ENCODE measurements around the gene CDH18. TPM values are rescaled to one million over a fixed set of nuclear protein-coding genes. Genes with fewer than 3 reads are reported as not detected.

The CDH18 gene
- total and polyA plus RNA-seq, 2 donors (not counting 3 experiments of a cell fraction or from before 2014, with no cell fraction given) = 0.06 TPM; not detected in 1

- H3K9me1 ChIP-seq (replicated peaks; ENCODE audit: control insufficient read depth, extremely low read depth, insufficient read depth, low read length) = no peaks in the 10 kb centered on the region
- no peak for FAIRE-seq
- H3K27me3 ChIP-seq (ENCODE audit: control insufficient read depth in 2 of 2, insufficient read depth in 2 of 2, low read length in 2 of 2) = no peaks in the 10 kb centered on the region
- H3K4me2 ChIP-seq (ENCODE audit: insufficient read depth, low read length) = no peak overlapping the region
- no peaks in the 10 kb centered on the region for H3K79me2 ChIP-seq (ENCODE audit: control insufficient read depth, insufficient read depth, low read length)
- dilution Hi-C loops (cut with MboI; ENCODE audit: extremely low pct_ligation_motif_present, low sequenced_read_pairs) = no loop called here
- no TSS peak for BruUV-seq (replicated peaks)
- TF ChIP-seq MAX (IDR thresholded peaks at IDR 0.05; ENCODE audit: insufficient read depth, insufficient read length) (no peak), MYC (IDR thresholded peaks at IDR 0.05; ENCODE audit: low read depth, low read length) (no peak), EZH2 (IDR thresholded peaks at IDR 0.05; ENCODE audit: borderline replicate concordance, low read depth, low read length, severe bottlenecking) (no peak), GATA2 (IDR thresholded peaks at IDR 0.05; ENCODE audit: insufficient read depth, insufficient read length, low read depth, low read length) (no peak), CTCF (IDR thresholded peaks at IDR 0.05; ENCODE audit: extremely low read depth in 1 of 2, insufficient read depth in 1 of 2, low read depth in 1 of 2, low read length in 2 of 2) (no peak), POLR2A (IDR thresholded peaks at IDR 0.05; ENCODE audit: low read depth, low read length) (no peak), FOS (IDR thresholded peaks at IDR 0.05; ENCODE audit: borderline replicate concordance, insufficient read depth, low read length) (no peak), POLR2AphosphoS5 (IDR thresholded peaks at IDR 0.05; ENCODE audit: insufficient read depth, low read depth, low read length) (no peak), JUN (IDR thresholded peaks at IDR 0.05; ENCODE audit: borderline replicate concordance, insufficient read depth, insufficient read length, low read depth) (no peak)
- intact Hi-C loops (cut with micrococcal nuclease) = no loop called here
- ChIA-PET CTCF (interaction anchor here (0.8 kb wide), 1 partner anchor 11 kb away, joined by 3 read pairs; no protein-coding TSS in a partner anchor), POLR2A (no interaction called here)
- DNase-seq (ENCODE audit: low read depth, low spot score) = no peak
- H4K20me1 ChIP-seq (replicated peaks; ENCODE audit: control insufficient read depth, extremely low read depth, insufficient read depth, low read length) = no peaks in the 10 kb centered on the region
- H3K4me3 ChIP-seq (replicated peaks in 1 of 3; ENCODE audit: insufficient read depth in 1 of 3, low read depth in 1 of 3, low read length in 3 of 3) = no peak overlapping the region
- no peaks in the 10 kb centered on the region for H3K4me1 ChIP-seq (ENCODE audit: control insufficient read depth, extremely low read depth, insufficient read depth, low read length)
- H3K27ac ChIP-seq (ENCODE audit: insufficient read depth, low read depth, low read length) = no peak overlapping the region
- H3K9ac ChIP-seq (replicated peaks; ENCODE audit: extremely low read depth, insufficient read depth, low read length) = no peak overlapping the region
- H3K36me3 ChIP-seq (ENCODE audit: control insufficient read depth in 2 of 2, extremely low read depth in 1 of 2, insufficient read depth in 2 of 2, low read length in 2 of 2) = no peaks in the 10 kb centered on the region
- H2AFZ ChIP-seq (ENCODE audit: low read depth, low read length) = no peak overlapping the region
- H3K9me3 ChIP-seq (replicated peaks; ENCODE audit: control insufficient read depth, insufficient read depth, low read length) = no peaks in the 10 kb centered on the region
Measured at GRCh38 chr5:19940192-19940591, 47.8 kb downstream of the CDH18 start.

Data from endothelial cell of umbilical vein (primary cell).